ENCODE data around the gene LRP8.

LRP8 gene

DNA sequence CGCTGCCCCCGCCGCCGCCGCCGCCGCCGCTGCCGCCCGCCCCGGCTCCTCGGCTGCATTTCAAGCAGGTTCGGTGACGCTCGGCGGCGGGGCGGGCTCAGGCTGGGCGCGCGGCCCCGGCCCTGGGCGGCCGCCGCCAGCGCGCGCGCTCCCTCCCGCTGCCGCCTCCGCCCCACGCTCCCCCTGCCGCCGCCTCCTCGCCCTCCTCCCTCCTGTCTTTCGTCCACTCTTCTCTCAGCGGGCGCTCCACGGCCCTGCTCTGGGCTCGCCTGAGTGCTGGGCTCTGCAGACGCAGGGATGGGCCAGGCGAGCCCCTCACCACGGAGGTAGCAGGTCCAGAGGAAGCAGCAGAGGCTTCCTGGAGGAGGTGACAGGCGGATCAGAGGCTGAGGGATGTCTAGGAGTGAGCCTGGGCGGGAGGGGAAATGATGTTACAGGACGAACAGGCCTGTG is at the start of gene LRP8:
LRP8 (minus strand) TSS at position 62 of the 453 bp plus-strand sequence. CDS start 158 bp downstream, outside the sequence.
- DNase-seq (ENCODE audit: low spot score), result peak; percentile 71

DNA sequence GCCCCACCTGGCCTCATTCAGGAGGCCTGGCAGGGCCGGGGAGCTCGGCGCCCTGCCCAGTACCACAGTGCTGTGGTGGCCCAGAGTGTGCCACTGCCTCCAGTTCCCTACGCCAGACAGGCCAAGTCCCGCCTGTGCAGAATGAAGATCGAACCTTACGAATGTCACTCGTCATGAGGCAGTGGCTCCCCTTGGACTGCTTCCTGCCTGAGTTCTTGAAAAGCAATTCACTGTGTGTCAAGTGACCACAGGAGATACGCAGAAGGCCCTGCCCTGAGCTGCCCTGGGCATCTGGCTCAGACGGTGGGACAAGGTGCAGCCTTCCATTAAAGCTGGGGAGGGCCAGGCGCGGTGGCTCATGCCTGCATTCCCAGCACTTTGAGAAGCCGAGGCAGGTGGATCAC is 49.6 kb upstream of the LRP8 start:
- DNase-seq (ENCODE audit: low spot score), result no peak

DNA sequence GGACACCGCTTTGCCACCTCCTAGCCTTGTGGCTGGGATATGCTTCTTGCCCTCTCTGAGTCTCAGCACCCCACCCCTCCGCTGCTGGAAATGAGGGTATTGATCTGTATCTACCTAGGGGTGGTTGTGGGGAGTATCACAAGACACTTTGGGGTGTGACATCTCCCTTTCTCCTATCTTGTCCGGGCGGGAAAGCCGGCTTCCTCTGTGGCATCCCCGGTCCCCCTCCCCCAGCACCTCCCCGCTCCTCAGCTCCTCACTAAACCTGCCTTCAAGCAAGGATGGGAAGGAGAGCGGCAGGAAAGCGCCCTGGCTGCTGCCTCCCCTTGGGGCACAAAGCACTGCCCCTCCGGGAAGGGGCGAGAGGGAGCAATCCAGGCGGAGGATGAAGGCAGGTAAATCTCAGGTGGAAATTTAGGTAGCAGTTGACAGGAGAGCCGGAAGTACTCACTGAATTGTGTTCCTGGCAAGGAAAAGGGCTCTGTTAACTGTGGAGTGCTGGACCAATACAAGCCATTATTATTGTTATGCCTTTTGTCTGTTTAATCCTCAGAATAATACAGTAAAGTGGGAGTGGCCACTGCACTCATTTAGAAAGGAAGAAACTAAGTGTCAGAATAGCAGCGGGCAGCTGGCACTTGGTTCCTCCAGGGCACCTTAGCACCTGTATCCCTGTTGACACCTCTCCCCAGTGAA is 49.0 kb upstream of the LRP8 start:
- no peak for DNase-seq (ENCODE audit: low spot score)

GRCh38 chr1:53376041-53376461 is 48.2 kb upstream of the LRP8 start:
- no peak for DNase-seq (ENCODE audit: low spot score)

DNA sequence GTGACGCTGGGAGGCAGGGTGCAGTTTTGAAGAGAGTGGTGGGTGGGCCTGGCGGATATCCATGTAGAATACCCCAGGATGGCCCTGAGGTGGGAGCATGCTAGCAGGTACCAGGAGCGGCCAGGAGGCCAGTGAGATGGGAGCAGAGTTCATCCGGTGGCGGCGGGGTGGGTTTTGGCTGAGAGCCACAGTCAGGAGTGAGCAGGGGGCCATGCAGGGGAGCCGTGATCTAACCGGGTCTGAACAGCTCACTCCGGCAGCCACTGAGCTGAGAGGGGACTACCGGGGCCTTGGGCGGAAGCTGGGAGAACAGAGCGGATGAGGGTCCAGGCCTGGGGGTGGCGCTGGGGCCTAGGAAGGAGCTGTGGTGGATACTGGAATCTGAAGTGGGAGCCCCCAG is 47.6 kb upstream of the LRP8 start:
- DNase-seq (ENCODE audit: low spot score), result no peak

DNA sequence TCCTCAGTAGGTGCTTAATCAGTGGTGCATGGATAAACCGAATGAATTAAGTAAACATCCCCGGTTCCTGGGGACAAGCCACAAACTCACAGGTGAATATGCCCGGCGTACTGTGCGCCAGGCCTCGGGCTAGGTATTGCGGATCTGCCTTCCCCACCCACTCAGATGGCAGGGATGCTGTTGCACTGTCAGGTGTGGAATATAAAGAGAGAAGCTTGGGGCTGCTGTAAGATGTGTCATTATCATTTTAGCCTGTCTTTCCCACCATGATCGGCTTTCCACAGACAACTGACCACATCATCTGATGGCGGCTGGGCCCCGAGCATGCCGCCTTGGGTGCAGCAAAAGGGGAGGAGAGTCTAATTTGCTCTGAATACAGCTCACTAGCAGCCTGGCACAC is 45.4 kb upstream of the LRP8 start:
- DNase-seq (ENCODE audit: low spot score), result no peak

GRCh38 chr1:53372501-53372951 is 44.7 kb upstream of the LRP8 start:
- no peak for DNase-seq (ENCODE audit: low spot score)

- no peak for DNase-seq (ENCODE audit: low spot score)
These were observed 44.0 kb upstream of the LRP8 start for GRCh38 chr1:53371851-53372250.

GRCh38 chr1:53371121-53371666 is 43.3 kb upstream of the LRP8 start:
- no peak for DNase-seq (ENCODE audit: low spot score)

DNA sequence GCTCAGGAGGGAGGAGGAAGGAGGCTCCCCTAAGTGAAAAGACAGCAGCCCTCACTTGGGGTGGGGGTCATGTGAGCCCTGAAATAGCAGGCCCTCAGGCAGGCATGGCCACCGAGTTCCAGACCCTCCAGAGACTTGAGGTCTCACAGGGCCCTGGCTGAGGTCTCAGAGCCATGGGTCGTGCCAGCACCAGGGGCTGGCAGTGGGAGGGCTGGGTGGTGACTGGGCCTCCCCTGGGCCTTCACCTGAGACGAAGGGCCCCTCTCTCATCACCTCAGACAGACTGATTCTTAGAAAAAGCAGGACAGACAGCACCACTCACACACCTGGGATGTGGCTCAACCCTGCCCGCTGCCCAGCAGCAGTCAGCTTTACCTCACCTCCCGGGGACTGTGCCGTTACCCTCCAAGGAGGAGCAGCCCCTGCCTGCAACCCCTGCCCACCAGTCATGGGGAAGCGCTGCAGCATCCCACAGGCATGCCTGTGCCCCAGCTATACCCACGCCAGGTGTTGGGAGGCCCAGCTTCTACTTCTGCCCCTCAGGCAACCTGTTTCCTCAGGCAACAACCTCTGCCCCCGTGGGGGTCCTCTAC is 42.6 kb upstream of the LRP8 start:
- no peak for DNase-seq (ENCODE audit: low spot score)

GRCh38 chr1:53369761-53370160 is 41.9 kb upstream of the LRP8 start:
- no peak for DNase-seq (ENCODE audit: low spot score)

DNA sequence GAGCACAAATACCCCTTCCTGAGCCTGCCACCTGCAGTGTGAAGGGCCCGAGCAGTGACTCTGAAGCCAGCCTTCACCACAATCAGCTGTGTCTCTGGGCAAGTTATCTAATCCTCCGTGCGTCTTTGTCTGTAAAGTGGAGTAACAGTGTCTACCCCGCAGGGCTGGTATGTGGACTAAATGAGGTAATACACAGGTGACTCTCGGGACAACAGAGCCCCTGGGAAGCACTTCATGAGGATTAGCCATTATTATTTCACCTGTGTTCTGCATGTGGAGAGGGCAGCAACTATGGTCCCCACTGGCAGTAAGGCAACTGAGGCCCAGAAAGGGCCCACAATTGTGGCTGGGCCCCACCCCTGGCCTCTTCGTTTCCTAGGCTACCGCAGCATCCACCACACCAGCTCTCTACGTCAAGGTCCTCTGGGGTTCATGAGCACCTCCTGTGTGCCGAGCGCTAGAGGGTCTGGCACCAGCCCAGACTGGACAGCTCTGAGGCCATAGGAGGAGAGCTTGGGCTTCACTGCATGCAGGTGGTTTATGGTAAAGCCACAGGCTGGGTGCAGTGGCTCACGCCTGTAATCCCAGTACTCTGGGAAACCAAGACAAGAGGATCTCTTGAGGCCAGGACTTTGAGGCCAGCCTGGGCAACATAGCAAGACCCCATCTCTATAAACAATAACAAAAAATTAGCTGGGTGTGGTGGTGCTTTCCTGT is 41.3 kb upstream of the LRP8 start:
- no peak for DNase-seq (ENCODE audit: low spot score)

DNA sequence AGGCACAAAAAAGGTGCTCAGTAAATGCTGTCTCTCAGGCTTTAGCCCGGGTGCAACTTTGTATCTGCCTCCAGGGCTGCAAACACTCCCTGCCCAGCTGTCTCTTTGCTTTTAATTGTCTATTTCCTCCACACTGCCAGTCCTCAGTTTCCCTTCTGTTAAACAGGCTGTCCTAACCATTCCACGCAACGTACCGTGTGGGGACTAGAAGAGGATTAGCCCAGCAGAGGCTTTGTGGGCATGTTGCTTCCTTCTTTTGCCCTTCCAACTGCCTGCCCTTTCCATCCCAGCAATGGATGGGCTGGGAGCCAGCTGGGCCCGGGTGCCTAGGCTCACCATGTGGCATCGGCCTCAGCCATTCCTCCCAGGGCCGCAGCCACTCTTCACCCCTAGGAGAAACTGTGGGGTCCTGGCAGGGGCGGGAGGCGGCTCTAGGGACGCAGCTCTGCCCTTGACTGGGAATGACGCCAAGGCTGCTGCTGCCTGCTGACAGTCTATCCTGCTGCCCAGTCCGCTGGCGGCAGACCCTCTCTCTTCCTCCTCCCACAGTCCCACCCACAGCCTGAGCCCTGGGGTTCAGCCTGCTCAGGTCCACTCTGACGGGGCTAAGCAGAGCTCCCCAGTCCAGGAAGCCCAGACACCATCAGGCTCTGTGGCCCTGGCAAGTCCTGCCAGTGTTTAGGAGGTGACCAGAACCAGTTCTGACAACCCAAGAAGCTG is 40.6 kb upstream of the LRP8 start:
- no peak for DNase-seq (ENCODE audit: low spot score)

GRCh38 chr1:53367503-53368313 is 39.8 kb upstream of the LRP8 start:
- DNase-seq (ENCODE audit: low spot score), result no peak

DNA sequence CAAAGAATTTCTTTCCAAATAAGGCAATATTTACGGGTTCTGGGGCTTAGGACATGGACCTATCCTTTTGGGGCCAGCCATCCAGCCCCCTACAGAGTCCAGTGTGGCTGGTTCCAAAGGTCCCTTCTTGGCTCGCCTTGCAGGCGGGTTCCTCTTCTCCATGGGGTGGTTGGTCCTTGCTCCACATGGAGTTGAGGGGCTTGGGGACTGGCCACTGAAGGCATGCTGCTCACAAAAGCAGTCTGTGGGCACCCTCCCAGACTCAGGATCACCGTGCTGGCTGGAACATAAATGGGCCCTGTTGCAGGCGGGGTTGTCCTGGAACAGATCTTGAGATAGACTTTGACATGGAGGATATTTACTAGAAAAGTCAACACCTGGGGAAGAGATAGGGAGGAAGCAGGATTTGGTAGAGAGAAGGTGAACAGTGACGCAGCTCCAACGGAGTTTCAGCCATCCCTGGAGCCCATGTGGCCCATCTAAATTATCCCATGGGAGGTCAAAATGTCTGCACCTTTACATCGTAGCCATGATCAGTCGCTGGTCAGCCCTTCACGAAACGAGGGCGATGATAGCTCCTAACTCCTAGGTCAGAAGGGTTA is 39.1 kb upstream of the LRP8 start:
- no peak for DNase-seq (ENCODE audit: low spot score)

GRCh38 chr1:53365437-53366063 is 37.7 kb upstream of the LRP8 start:
- DNase-seq (ENCODE audit: low spot score), result no peak

DNA sequence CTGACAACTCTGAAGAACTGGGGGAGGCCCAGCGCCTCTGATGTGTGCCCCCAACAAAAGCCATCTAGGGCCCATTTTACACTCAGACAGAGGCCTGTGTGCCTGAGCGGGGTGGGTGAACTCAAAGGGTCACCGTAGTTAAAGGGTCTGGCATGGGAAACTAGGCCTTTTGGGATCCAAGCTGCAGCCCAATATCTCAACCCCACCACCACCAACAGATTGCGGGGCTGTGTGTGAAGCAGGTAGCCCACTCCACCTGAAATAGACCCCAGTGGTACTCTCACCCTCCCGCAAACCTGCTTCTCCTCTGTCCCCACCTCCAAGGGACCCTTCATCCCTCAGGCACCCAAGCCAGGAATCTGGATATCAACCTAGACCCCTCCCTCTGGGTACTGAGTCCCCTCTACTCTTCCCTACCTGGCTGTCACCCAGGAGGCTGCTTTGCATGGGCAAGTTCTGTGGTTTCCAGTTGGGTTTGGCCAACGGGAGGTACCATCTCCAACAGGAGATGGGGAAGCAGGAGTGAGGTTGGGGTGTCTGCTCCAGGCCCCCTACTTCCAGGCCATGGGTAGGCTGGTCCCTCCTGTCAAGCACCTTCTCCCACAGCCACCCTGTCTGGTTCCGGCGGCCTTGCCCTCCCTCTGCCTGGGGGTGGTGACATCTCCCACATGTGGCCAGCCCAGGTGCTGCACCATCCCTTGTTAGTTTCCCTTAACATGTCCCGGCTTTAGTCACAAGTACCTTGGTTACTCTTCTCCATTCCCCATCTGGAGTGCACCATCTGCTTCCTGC is 35.2 kb upstream of the LRP8 start:
- DNase-seq (ENCODE audit: low spot score), result no peak

DNA sequence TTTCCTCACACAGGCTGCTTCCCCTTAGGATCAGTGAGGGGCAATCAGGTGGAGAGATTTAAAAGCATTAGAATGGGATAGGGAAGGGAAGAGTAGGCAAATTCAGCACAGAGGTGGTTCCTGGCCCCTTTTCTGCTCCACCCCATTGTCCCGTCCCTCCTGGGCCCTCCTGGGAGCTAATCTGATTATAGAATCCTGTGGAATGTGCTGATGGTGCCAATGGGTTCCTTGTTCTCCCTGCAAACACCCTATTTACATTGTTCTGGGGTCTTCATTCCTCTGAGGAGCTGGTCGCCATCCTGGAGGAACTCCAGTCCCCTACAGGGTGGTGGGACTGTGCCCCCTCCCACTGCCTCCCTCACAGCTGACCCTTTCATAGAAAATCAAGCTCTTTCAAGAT is 34.4 kb upstream of the LRP8 start:
- no peak for DNase-seq (ENCODE audit: low spot score)

DNA sequence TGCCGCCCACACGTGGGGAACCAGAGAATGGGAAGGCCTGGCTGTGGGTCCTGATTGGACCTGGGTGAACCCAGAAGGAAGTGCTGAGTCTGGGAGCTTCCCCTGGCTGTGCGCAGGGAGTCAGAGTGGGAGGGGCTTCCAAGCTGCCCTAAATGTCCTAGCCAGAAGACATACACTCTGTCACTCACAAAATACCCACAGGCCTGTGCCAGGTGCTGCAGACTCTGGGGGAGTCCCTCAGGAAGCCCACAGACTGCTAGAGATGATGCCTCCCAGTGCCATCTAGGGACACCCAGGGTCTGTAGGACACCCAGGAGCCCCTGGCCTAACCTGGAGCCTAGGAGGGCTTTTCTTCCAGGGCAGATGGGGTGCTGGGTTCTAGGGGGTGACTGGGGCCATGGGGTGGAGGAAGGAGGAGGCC is 33.7 kb upstream of the LRP8 start:
- DNase-seq (ENCODE audit: low spot score), result no peak

DNA sequence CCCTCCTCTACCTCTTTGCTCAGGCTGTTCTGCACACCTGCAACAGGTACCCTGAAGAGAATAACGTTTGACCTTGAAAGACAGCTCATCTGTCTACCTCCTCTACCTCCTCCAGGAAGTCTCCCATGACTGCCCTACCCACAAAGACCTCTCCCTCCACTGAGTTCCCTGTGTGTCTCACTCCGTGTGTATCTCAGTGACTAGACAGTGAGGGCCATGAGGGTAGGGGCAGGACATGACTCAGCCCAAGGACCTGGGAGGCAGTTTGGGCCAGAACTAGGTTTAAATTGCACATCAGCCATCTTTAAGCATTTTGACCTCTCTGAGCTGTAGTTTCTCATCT is 32.0 kb upstream of the LRP8 start:
- no peak for DNase-seq (ENCODE audit: low spot score)

Data from LoVo (cell line).